HG02759 (cell line): ENCODE measurements around the gene GPS1.
A peak's percentile ranks its signal among the peaks of the same experiment; 100 is the strongest.

Experiments
- ATAC-seq: cut with Tn5 transposase; IDR thresholded peaks from one replicate; pipeline ENCODE4 v1.9.1; 2021; ENCODE audit warnings: mild to moderate bottlenecking, moderate library complexity; ENCODE audit not compliant: unreplicated experiment

Gene GPS1

GRCh38 chr17:82098939-82099763 lies 47.5 kb downstream of the GPS1 start:
- ATAC-seq = peak; percentile 8

GRCh38 chr17:82100502-82101298 lies 49.0 kb downstream of the GPS1 start:
- ATAC-seq = no peak

GRCh38 chr17:82101301-82101715 lies 49.6 kb downstream of the GPS1 start:
- ATAC-seq = no peak

- ATAC-seq = no peak
These were observed 50.3 kb downstream of the GPS1 start for GRCh38 chr17:82101767-82102679.

GRCh38 chr17:82103553-82104451 lies 52.1 kb downstream of the GPS1 start:
- no peak for ATAC-seq

GRCh38 chr17:82104797-82105416 lies 53.2 kb downstream of the GPS1 start:
- ATAC-seq = no peak

- no peak for ATAC-seq
These were observed 53.8 kb downstream of the GPS1 start for GRCh38 chr17:82105417-82105881.

- ATAC-seq = peak; percentile 86
These were observed 54.4 kb downstream of the GPS1 start for GRCh38 chr17:82105882-82106687.

- no peak for ATAC-seq
These were observed 55.1 kb downstream of the GPS1 start for GRCh38 chr17:82106688-82107305.
